NB4 (cell line): ENCODE measurements around the gene RELA.

Source experiments
- DNase-seq: peaks from one replicate; pipeline ENCODE4 v3.0.0; 2010; ENCODE audit warnings: low read depth
- H3K4me3 ChIP-seq: one replicate; pipeline ENCODE4 v1.5.1; 2011; ENCODE audit warnings: mild to moderate bottlenecking, low read depth, low read length, moderate library complexity
- CTCF ChIP-seq: IDR thresholded peaks from one replicate; pipeline ENCODE4 v1.5.1; 2012; ENCODE audit warnings: low read depth, low read length
- MAX ChIP-seq: IDR thresholded peaks from 2 replicates; pipeline ENCODE4 v1.6.1; 2011; ENCODE audit warnings: low read depth, low read length
- MYC ChIP-seq: IDR thresholded peaks from 2 replicates; pipeline ENCODE4 v1.6.1; 2011; ENCODE audit warnings: low read depth, low read length
- POLR2A ChIP-seq: IDR thresholded peaks from 2 replicates; pipeline ENCODE4 v1.6.1; 2011; ENCODE audit warnings: mild to moderate bottlenecking; ENCODE audit not compliant: insufficient read length; ENCODE audit errors: extremely low read depth

The RELA gene

GRCh38 chr11:65636108-65637031 is 26.3 kb downstream of the RELA start:
- no peak for TF ChIP-seq CTCF
- TF ChIP-seq MYC, result no peak
- TF ChIP-seq MAX, result no peak
- TF ChIP-seq POLR2A, result no peak
- no peak for DNase-seq
- no peak overlapping the region for H3K4me3 ChIP-seq

GRCh38 chr11:65634905-65635731 is 27.6 kb downstream of the RELA start:
- DNase-seq, result no peak
- TF ChIP-seq MAX (no peak), MYC (no peak), POLR2A (no peak)
- H3K4me3 ChIP-seq, result no peak overlapping the region

- no peak for TF ChIP-seq POLR2A
- no peak for TF ChIP-seq CTCF
- TF ChIP-seq MYC, result no peak
- TF ChIP-seq MAX, result no peak
- DNase-seq, result no peak
- H3K4me3 ChIP-seq, result no peak overlapping the region
Measured at GRCh38 chr11:65634440-65634839, 28.3 kb downstream of the RELA start.

GRCh38 chr11:65634109-65634436 is 28.6 kb downstream of the RELA start:
- TF ChIP-seq CTCF (no peak), MAX (no peak), POLR2A (no peak), MYC (no peak)
- H3K4me3 ChIP-seq, result no peak overlapping the region
- DNase-seq, result no peak

- H3K4me3 ChIP-seq, result no peak overlapping the region
- no peak for DNase-seq
- TF ChIP-seq POLR2A (no peak), CTCF (no peak), MAX (no peak), MYC (no peak)
Measured at GRCh38 chr11:65633390-65634108, 29.2 kb downstream of the RELA start.

GRCh38 chr11:65630215-65630614 is 32.5 kb downstream of the RELA start:
- no peak for TF ChIP-seq CTCF
- no peak for TF ChIP-seq POLR2A
- TF ChIP-seq MAX, result no peak
- TF ChIP-seq MYC, result no peak
- no peak overlapping the region for H3K4me3 ChIP-seq
- no peak for DNase-seq
